Measurements from ENCODE around the gene SKP1. TPM values are rescaled to one million over a fixed set of nuclear protein-coding genes. Genes with fewer than 3 reads are reported as not detected.

SKP1 gene
- total RNA-seq, 4 donors from 2014 or later, result 229 to 275 (median 253) TPM

- H3K4me3 ChIP-seq (ENCODE audit: low read depth, poor library complexity, severe bottlenecking), result no peak overlapping the region
- no peak for TF ChIP-seq POLR2A (IDR thresholded peaks at IDR 0.05)
- TF ChIP-seq CTCF (IDR thresholded peaks at IDR 0.05), result no peak
- no peak for DNase-seq (ENCODE audit: low spot score in 2 of 2)
- intact Hi-C loops (cut with DNase I; ENCODE audit: low total_unique reads), result loop anchor here (5.0 to 10.0 kb wide), 2 partner anchors 109 to 401 kb away; no protein-coding TSS in a partner anchor
Measured at GRCh38 chr5:134183481-134183880, 6.7 kb upstream of the SKP1 start.

- no peak for DNase-seq (ENCODE audit: low spot score in 2 of 2)
- WGBS, 2 donors, result 64 to 72% methylated on average over 3 of the region's 3 CpGs
- intact Hi-C loops (cut with DNase I; ENCODE audit: low total_unique reads), result no loop called here
- no peak overlapping the region for H3K4me3 ChIP-seq (ENCODE audit: low read depth, poor library complexity, severe bottlenecking)
- TF ChIP-seq POLR2A (IDR thresholded peaks at IDR 0.05) (no peak), CTCF (IDR thresholded peaks at IDR 0.05) (no peak)
Measured at GRCh38 chr5:134178096-134178419, 1.3 kb upstream of the SKP1 start.

- H3K4me3 ChIP-seq (ENCODE audit: low read depth, poor library complexity, severe bottlenecking), result peak overlapping the region; percentile 82
- WGBS, 2 donors, result 11 to 15% methylated on average over 29 of the region's 29 CpGs
- intact Hi-C loops (cut with DNase I; ENCODE audit: low total_unique reads), result no loop called here
- TF ChIP-seq CTCF (IDR thresholded peaks at IDR 0.05), result no peak
- TF ChIP-seq POLR2A (IDR thresholded peaks at IDR 0.05), result no peak
- peak; percentile 75 to 92 for DNase-seq (ENCODE audit: low spot score in 2 of 2)
Measured at GRCh38 chr5:134177369-134178095, 782 bp upstream of the SKP1 start.

- peak overlapping the region; percentile 82 for H3K4me3 ChIP-seq (ENCODE audit: low read depth, poor library complexity, severe bottlenecking)
- TF ChIP-seq POLR2A (IDR thresholded peaks at IDR 0.05) (no peak), CTCF (IDR thresholded peaks at IDR 0.05) (no peak)
- 0% methylated on average over 21 to 27 of the region's 31 CpGs for WGBS, 2 donors
- DNase-seq (ENCODE audit: low spot score in 2 of 2), result no peak
- intact Hi-C loops (cut with DNase I; ENCODE audit: low total_unique reads), result no loop called here
Measured at GRCh38 chr5:134175921-134176510, 734 bp downstream of the SKP1 start.

- DNase-seq (ENCODE audit: low spot score in 2 of 2), result no peak
- WGBS, 2 donors, result 17 to 19% methylated on average over 10 of the region's 10 CpGs
- no peak overlapping the region for H3K4me3 ChIP-seq (ENCODE audit: low read depth, poor library complexity, severe bottlenecking)
- intact Hi-C loops (cut with DNase I; ENCODE audit: low total_unique reads), result no loop called here
- TF ChIP-seq CTCF (IDR thresholded peaks at IDR 0.05) (no peak), POLR2A (IDR thresholded peaks at IDR 0.05) (no peak)
Measured at GRCh38 chr5:134174841-134175839, 1.6 kb downstream of the SKP1 start.
